Measurements from ENCODE around the gene FBXL15. TPM values are rescaled to one million over a fixed set of nuclear protein-coding genes. Genes with fewer than 3 reads are reported as not detected.

Gene FBXL15
- total RNA-seq, 4 donors from 2014 or later = 12.5 to 17.9 (median 13.8) TPM

- H3K4me3 ChIP-seq = peak overlapping the region; percentile 54
- no peaks in the 10 kb centered on the region for H3K9me3 ChIP-seq
- no peak for TF ChIP-seq POLR2A (IDR thresholded peaks at IDR 0.05)
- no peak for TF ChIP-seq EP300 (IDR thresholded peaks at IDR 0.05)
- no peak for TF ChIP-seq POLR2AphosphoS5 (IDR thresholded peaks at IDR 0.05)
- TF ChIP-seq CTCF (IDR thresholded peaks at IDR 0.05) = no peak
- DNase-seq (ENCODE audit: low spot score in 2 of 2) = peak in 1 of 2 donors; percentile 69
- no peaks in the 10 kb centered on the region for H3K36me3 ChIP-seq
- H3K4me1 ChIP-seq = peaks cover 24% of the 10 kb centered on the region
- peaks cover 62% of the 10 kb centered on the region for H3K27me3 ChIP-seq
- under 1% methylated on average over 19 of the region's 103 CpGs for WGBS
- no peak overlapping the region for H3K27ac ChIP-seq
Measured at GRCh38 chr10:102408728-102409603, 11.7 kb upstream of the FBXL15 start.

- Histone ChIP-seq H3K27ac (no peak overlapping the region), H3K27me3 (peaks cover 68% of the 10 kb centered on the region), H3K36me3 (no peaks in the 10 kb centered on the region), H3K4me3 (peak overlapping the region; percentile 54), H3K4me1 (peaks cover 24% of the 10 kb centered on the region), H3K9me3 (no peaks in the 10 kb centered on the region)
- DNase-seq (ENCODE audit: low spot score in 2 of 2) = no peak
- no peak for TF ChIP-seq POLR2AphosphoS5 (IDR thresholded peaks at IDR 0.05)
- no peak for TF ChIP-seq CTCF (IDR thresholded peaks at IDR 0.05)
- TF ChIP-seq EP300 (IDR thresholded peaks at IDR 0.05) = no peak
- TF ChIP-seq POLR2A (IDR thresholded peaks at IDR 0.05) = no peak
- WGBS = 28% methylated on average over 22 of the region's 24 CpGs
Measured at GRCh38 chr10:102409604-102410428, 10.8 kb upstream of the FBXL15 start.

GRCh38 chr10:102410429-102411073 is 10.1 kb upstream of the FBXL15 start:
- no peak for TF ChIP-seq CTCF (IDR thresholded peaks at IDR 0.05)
- no peak for TF ChIP-seq POLR2AphosphoS5 (IDR thresholded peaks at IDR 0.05)
- TF ChIP-seq POLR2A (IDR thresholded peaks at IDR 0.05) = no peak
- no peak for TF ChIP-seq EP300 (IDR thresholded peaks at IDR 0.05)
- 2% methylated on average over 22 of the region's 48 CpGs for WGBS
- H3K27ac ChIP-seq = no peak overlapping the region
- H3K4me3 ChIP-seq = peak overlapping the region; percentile 31
- H3K9me3 ChIP-seq = no peaks in the 10 kb centered on the region
- peaks cover 24% of the 10 kb centered on the region for H3K4me1 ChIP-seq
- peaks cover 73% of the 10 kb centered on the region for H3K27me3 ChIP-seq
- peak in 1 of 2 donors; percentile 51 for DNase-seq (ENCODE audit: low spot score in 2 of 2)
- no peaks in the 10 kb centered on the region for H3K36me3 ChIP-seq

- Histone ChIP-seq H3K27me3 (peaks cover 83% of the 10 kb centered on the region), H3K9me3 (no peaks in the 10 kb centered on the region), H3K4me3 (no peak overlapping the region), H3K36me3 (no peaks in the 10 kb centered on the region), H3K27ac (no peak overlapping the region), H3K4me1 (peaks cover 24% of the 10 kb centered on the region)
- no peak for DNase-seq (ENCODE audit: low spot score in 2 of 2)
- WGBS = 82% methylated on average over 14 of the region's 14 CpGs
- TF ChIP-seq POLR2A (IDR thresholded peaks at IDR 0.05) = no peak
- TF ChIP-seq POLR2AphosphoS5 (IDR thresholded peaks at IDR 0.05) = no peak
- no peak for TF ChIP-seq CTCF (IDR thresholded peaks at IDR 0.05)
- TF ChIP-seq EP300 (IDR thresholded peaks at IDR 0.05) = no peak
Measured at GRCh38 chr10:102411341-102412255, 9.0 kb upstream of the FBXL15 start.
